OCI-LY1 (cell line): ENCODE data around the gene TBL1X.

Experiments used
- H2AFZ ChIP-seq: fragments of 200-600 bp; sonication (generic), shearing (Covaris generic); 2 replicates; pipeline ENCODE4 v1.6.0; 2014; ENCODE audit warnings: antibody characterized with exemption, mild to moderate bottlenecking, low read length
- H3F3A ChIP-seq: fragments of 200-600 bp; sonication (generic), shearing (Covaris generic); 2 replicates; pipeline ENCODE4 v1.6.0; 2014; ENCODE audit warnings: mild to moderate bottlenecking, antibody characterized with exemption, low read length, moderate library complexity; ENCODE audit not compliant: insufficient read depth
- H3K27ac ChIP-seq: fragments of 200-600 bp; sonication (generic); 2 replicates; pipeline ENCODE4 v1.5.1; 2014; ENCODE audit warnings: low read length, mixed run types, mild to moderate bottlenecking, low read depth; ENCODE audit not compliant: poor library complexity, severe bottlenecking
- H3K27me3 ChIP-seq: fragments of 200-600 bp; sonication (generic); 2 replicates; pipeline ENCODE4 v1.6.0; 2014; ENCODE audit warnings: antibody characterized with exemption, mild to moderate bottlenecking, low read length, moderate library complexity; ENCODE audit not compliant: insufficient read depth
- H3K36me3 ChIP-seq: fragments of 200-600 bp; sonication (generic); 2 replicates; pipeline ENCODE4 v1.6.1; 2014; ENCODE audit warnings: mild to moderate bottlenecking, antibody characterized with exemption, low read length, moderate library complexity, mixed read lengths; ENCODE audit not compliant: insufficient read depth
- H3K4me1 ChIP-seq: fragments of 200-600 bp; sonication (generic); 2 replicates; pipeline ENCODE4 v1.5.1; 2014; ENCODE audit warnings: mild to moderate bottlenecking, low read length, moderate library complexity; ENCODE audit not compliant: insufficient read depth, severe bottlenecking
- H3K4me2 ChIP-seq: fragments of 200-600 bp; sonication (generic), shearing (Covaris generic); 2 replicates; pipeline ENCODE4 v1.6.1; 2014; ENCODE audit warnings: low read length
- H3K4me3 ChIP-seq: fragments of 200-600 bp; sonication (generic); 2 replicates; pipeline ENCODE4 v1.5.1; 2014; ENCODE audit warnings: low read length, low read depth, mild to moderate bottlenecking, mixed read lengths; ENCODE audit not compliant: poor library complexity, severe bottlenecking
- H3K79me2 ChIP-seq: fragments of 200-600 bp; shearing (Covaris generic); 2 replicates; pipeline ENCODE4 v1.6.1; 2016; ENCODE audit warnings: mixed run types, low read length, mixed read lengths; ENCODE audit not compliant: insufficient read depth
- H3K9ac ChIP-seq: fragments of 200-600 bp; sonication (generic), shearing (Covaris generic); 2 replicates; pipeline ENCODE4 v1.6.1; 2014; ENCODE audit warnings: mild to moderate bottlenecking, low read length, mixed read lengths
- H3K9me2 ChIP-seq: fragments of 200-600 bp; sonication (generic), shearing (Covaris generic); 2 replicates; pipeline ENCODE4 v1.6.1; 2014; ENCODE audit warnings: low read depth, mild to moderate bottlenecking, low read length, mixed read lengths
- H3K9me3 ChIP-seq: fragments of 200-600 bp; shearing (Covaris generic); 2 replicates; pipeline ENCODE4 v1.6.1; 2014; ENCODE audit warnings: low read length, mixed read lengths
- H4K20me1 ChIP-seq: fragments of 200-600 bp; sonication (generic), shearing (Covaris generic); 2 replicates; pipeline ENCODE4 v1.6.0; 2016; ENCODE audit warnings: mild to moderate bottlenecking, low read length; ENCODE audit not compliant: insufficient read depth
- EZH2 ChIP-seq: fragments of 200-600 bp; sonication (generic), shearing (Covaris generic); IDR thresholded peaks from 2 replicates; pipeline ENCODE4 v1.8.0; 2017; ENCODE audit warnings: borderline replicate concordance, mixed run types, mild to moderate bottlenecking, antibody characterized with exemption, low read length, moderate library complexity, mixed read lengths
- TF ChIP-seq, protein P1 (sequence below): fragments of 200-600 bp; sonication (generic), shearing (Covaris generic); IDR thresholded peaks from 2 replicates; pipeline ENCODE4 v1.5.1; 2017; ENCODE audit warnings: mild to moderate bottlenecking, antibody characterized with exemption, low read length, moderate library complexity, mixed read lengths

The TBL1X gene

DNA sequence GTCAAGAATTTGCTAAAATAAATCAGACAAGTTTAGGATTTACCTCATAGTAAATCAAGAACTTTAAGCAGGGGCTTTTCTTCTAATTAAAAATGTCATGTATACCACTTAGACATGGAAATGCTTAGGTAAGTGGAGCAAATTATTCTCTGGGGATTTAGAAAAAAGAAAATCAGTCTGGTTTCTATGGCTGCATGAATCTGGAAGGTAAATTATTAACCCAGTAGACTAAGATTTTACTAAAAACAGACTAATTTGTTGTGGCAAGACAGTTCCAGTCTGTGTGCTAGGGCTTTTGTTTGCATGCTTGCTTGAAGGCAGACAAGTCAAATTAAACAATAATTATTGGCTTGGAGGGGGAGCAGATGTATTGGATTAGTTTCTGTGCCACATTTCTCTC is 140.6 kb downstream of the TBL1X start:
- H4K20me1 ChIP-seq: no peaks in the 10 kb centered on the region
- no peak overlapping the region for H2AFZ ChIP-seq
- peaks cover 13% of the 10 kb centered on the region; the same call in 1 of the 2 replicates for H3K36me3 ChIP-seq
- peaks cover 20% of the 10 kb centered on the region for H3K4me1 ChIP-seq
- H3K4me2 ChIP-seq: no peak overlapping the region
- H3F3A ChIP-seq: no peaks in the 10 kb centered on the region
- H3K79me2 ChIP-seq: no peaks in the 10 kb centered on the region
- no peak overlapping the region for H3K27ac ChIP-seq
- H3K9me2 ChIP-seq: no peaks in the 10 kb centered on the region
- TF ChIP-seq EZH2: no peak
- TF ChIP-seq, protein P1, sequence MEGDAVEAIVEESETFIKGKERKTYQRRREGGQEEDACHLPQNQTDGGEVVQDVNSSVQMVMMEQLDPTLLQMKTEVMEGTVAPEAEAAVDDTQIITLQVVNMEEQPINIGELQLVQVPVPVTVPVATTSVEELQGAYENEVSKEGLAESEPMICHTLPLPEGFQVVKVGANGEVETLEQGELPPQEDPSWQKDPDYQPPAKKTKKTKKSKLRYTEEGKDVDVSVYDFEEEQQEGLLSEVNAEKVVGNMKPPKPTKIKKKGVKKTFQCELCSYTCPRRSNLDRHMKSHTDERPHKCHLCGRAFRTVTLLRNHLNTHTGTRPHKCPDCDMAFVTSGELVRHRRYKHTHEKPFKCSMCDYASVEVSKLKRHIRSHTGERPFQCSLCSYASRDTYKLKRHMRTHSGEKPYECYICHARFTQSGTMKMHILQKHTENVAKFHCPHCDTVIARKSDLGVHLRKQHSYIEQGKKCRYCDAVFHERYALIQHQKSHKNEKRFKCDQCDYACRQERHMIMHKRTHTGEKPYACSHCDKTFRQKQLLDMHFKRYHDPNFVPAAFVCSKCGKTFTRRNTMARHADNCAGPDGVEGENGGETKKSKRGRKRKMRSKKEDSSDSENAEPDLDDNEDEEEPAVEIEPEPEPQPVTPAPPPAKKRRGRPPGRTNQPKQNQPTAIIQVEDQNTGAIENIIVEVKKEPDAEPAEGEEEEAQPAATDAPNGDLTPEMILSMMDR: no peak
- no peak overlapping the region for H3K4me3 ChIP-seq
- no peaks in the 10 kb centered on the region for H3K9me3 ChIP-seq
- no peaks in the 10 kb centered on the region for H3K27me3 ChIP-seq
- H3K9ac ChIP-seq: no peak overlapping the region

DNA sequence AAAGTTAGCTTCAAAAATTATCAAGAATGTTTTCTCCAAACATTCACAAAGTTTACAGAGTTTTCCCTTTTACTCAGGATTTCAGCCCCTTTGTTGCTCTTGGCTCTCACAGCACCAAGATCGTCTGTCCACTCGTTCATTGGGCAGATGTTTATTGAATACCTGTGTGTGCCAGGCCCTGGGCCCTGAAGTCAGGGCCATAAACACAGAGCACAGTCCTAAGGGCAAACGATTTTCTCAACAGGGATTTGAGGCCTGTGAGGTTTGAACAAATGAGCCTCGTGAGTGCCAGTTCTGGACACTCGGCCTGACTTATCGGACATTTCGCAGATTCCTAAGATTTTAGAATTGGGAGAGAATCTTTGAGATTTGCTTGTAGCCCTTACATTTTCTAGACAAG is 142.1 kb downstream of the TBL1X start:
- Histone ChIP-seq H3K27ac (no peak overlapping the region), H3K79me2 (no peaks in the 10 kb centered on the region), H3F3A (no peaks in the 10 kb centered on the region), H4K20me1 (no peaks in the 10 kb centered on the region), H2AFZ (no peak overlapping the region), H3K4me3 (no peak overlapping the region), H3K9ac (no peak overlapping the region), H3K36me3 (peaks cover 13% of the 10 kb centered on the region; the same call in 1 of the 2 replicates), H3K4me2 (no peak overlapping the region), H3K9me2 (no peaks in the 10 kb centered on the region), H3K4me1 (peaks cover 33% of the 10 kb centered on the region), H3K9me3 (no peaks in the 10 kb centered on the region), H3K27me3 (no peaks in the 10 kb centered on the region)
- TF ChIP-seq, protein P1: no peak
- TF ChIP-seq EZH2: no peak

DNA sequence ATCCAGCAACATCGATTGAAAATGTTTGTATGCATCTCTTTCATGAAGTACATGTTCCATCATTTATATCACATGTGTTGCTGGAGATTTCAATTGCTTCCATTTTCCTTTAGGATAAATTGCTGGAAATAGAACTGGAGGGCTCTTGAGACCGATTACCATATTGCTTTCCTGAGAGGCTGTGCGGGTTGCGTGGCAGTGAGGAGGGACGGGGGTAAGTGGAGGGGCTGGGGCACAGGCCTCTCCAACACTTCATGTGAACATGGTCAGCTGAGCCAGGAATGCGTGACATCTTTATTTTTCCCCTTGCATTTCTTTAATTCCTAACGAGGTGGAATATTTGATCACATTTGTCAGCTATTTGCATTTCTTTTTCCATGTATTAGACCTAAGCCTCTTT is 144.6 kb downstream of the TBL1X start:
- Histone ChIP-seq H2AFZ (no peak overlapping the region), H3F3A (no peaks in the 10 kb centered on the region), H3K27me3 (no peaks in the 10 kb centered on the region), H3K79me2 (no peaks in the 10 kb centered on the region), H3K27ac (no peak overlapping the region), H4K20me1 (no peaks in the 10 kb centered on the region), H3K4me2 (no peak overlapping the region), H3K9ac (no peak overlapping the region), H3K9me2 (no peaks in the 10 kb centered on the region), H3K4me1 (peaks cover 33% of the 10 kb centered on the region), H3K4me3 (no peak overlapping the region), H3K36me3 (no peaks in the 10 kb centered on the region), H3K9me3 (no peaks in the 10 kb centered on the region)
- no peak for TF ChIP-seq EZH2
- TF ChIP-seq, protein P1: no peak
